ENCODE measurements around the gene PPP1CB.
A peak's percentile ranks its signal among the peaks of the same experiment; 100 is the strongest.
"Not testable (repeated sequence)": the region's sequence is repeated elsewhere in the genome, so short reads cannot be mapped to it uniquely, and the experiment has no call there.

Gene PPP1CB

DNA sequence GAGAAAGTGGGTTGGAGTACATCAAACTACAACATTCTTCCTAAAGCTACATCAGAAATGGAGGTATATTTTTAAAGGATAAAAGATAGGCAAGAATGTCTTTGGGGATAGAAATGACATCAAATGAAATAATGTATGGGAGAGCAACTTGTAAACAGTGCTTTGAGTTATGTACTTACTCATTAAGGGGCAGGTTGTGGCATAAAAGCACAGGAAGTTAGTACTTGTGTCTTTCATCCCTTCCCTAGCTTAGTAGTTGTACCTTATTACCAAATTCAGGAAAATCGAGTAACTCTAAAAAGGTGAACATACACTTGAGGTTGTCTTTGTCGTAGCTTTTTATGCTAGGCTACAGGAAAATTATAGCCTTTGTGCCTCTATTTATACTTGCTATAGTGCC is 28.9 kb downstream of the PPP1CB start:
- DNase-seq = no peak

DNA sequence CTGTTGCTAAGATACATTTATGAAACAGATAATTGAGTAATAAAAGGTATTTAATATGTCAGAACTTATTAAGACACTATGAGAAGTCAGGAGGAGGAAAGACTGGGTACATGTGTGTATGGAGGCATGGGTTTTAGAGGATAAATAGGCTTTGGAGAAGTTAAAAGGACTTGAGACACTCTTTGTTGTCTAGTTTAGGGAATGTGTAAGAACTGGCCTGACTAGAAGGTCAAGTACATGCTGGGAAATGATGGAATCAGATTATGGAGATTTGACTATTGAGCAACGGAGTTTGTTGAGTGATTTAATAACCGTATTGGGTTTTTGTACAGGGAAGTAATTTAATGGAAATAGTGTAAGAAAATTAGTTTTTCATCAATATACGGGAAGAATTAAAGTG is 30.8 kb downstream of the PPP1CB start:
- DNase-seq = no peak

DNA sequence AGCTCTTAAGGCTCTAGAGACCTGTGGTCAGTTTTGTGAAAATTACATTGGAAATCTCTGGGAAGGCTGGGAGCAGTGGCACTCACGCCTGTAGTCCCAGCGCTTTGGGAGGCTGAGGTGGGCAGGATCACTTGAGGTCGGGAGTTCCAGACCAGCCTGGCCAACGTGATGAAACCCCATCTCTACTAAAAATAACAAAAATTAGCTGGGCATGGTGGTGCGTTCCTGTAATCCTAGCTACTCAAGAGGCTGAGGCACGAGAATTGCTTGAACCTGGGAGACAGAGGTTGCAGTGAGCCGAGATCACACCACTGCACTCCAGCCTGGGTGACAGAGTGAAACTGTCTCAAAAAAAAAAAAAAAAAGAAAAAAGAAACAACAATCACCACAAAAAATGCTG is 32.9 kb downstream of the PPP1CB start:
- not testable (repeated sequence) for DNase-seq

DNA sequence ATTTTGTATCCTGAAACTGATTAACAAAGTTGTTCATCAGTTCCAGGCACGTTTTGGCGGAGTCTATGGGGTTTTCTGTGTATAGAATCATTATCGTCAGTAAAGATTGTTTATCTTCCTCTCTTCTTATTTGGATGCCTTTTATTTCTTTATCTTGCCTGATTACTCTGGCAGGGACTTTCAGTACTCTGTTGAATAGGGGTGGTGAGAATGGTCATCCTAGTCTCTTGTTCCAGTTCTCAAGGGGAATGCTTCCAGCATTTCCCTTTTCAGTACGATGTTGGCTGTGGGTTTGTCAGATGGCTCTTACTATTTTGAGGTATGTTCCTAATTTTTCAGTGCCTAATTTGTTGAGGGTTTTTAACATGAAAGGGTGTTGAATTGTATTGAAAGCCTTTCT is 45.0 kb downstream of the PPP1CB start:
- DNase-seq = no peak

DNA sequence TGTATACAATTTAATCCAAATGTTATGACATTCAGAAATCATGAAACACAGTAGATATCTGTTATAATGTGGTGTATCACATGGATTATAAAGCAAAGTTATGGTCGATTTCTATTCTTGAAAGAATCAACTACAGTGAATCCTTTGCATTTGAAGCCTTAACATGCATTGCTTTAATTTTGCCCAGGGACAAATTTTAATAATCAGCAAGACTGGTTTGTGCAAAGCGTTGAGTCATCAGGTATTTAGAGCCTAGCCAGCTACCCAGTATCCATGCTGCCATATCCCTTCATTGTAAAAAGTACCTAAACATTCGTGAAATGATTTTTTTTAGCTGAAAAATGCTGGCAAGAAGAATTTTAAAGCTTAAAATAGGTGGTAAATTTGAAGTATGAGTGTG is 50.1 kb downstream of the PPP1CB start:
- no peak for DNase-seq

DNA sequence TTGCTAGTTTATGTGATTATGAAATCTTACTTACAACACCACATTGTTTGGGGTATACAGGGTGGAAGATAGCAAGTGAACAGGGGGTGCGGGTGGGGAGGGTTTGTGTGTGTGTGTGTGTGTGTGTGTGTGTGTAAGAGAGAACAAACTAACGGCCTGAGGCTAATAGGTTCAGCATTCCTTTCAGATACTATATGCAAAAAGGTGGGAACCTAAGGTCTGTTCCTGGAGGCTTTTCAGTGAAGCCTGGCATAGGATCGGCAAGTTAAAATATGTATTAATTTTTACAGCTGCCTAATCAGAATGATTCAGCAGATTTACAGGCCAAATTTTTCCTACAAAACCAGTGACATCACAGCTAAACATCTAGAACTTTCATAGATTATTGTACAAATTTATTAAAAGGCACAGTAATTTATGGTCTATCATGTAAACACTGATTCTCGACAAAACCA is 51.4 kb downstream of the PPP1CB start:
- no peak for DNase-seq

DNA sequence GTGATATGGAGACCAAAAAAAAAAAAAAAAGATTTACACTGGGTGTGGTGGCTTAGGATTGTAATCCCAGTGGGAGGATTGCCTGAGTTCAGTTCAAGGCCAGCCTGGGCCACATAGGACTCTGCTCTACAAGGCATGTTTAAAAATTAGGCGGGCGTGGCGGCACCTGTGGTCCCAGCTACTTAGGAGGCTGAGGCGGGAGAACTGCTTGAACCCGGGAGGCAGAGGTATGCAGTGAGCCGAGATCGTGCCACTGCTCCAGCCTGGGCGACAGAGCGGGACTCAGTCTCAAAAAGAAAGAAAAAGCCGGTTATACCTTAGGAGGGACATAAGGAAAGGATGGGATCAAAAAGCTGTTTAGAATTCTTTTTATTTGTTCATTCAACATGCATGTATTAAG is 58.3 kb downstream of the PPP1CB start:
- DNase-seq = no peak

DNA sequence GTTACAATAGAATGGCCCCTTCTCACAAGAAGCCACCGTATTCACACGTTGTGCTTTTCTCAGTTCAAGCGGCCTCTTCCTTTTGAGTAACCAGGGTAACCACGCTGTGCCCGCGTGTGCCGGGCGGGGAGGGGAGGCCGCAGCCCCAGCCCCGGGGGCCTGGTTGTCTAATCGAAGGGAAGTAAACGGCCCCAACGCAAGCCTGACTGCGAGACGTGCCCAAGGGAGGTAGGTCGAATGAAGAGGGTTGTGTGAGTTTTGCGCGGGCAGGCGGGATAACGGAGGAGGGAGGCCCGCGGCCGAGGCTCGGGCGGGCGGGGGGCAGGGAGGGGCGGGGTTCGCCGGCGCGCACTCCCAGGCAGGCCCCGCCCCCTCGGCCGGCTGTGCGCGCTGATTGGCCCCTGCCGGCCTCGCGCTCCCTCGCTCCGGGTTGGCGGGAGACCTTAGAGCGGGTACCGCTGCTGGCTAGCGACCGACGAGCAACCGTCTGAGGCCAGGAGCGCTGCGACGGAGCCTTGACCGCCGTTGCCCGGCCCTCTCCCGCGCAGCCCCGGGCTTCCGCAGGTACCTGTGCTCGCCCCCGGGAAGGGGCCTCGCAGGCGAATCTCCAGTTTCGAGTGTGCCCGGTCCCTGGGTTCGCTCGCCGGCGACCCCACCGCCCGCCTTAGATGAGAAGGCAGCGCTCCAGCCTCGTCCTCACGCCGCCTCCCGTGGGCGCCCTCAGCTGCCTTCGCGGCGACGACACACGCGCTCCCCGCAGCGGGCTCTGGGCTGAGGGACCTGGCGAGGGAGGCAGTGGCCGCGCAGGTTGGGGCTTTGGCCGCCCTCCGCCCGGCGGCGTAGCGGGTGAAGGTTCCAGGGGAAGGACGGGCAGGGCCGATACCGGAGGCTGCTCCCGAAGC is 59.0 kb downstream of the PPP1CB start, which contains the start of gene SPDYA:
TSS of gene SPDYA (plus strand) at position 451 of the 902 bp plus-strand sequence. CDS start 5,181 bp downstream, outside the sequence.
- no peak for DNase-seq

DNA sequence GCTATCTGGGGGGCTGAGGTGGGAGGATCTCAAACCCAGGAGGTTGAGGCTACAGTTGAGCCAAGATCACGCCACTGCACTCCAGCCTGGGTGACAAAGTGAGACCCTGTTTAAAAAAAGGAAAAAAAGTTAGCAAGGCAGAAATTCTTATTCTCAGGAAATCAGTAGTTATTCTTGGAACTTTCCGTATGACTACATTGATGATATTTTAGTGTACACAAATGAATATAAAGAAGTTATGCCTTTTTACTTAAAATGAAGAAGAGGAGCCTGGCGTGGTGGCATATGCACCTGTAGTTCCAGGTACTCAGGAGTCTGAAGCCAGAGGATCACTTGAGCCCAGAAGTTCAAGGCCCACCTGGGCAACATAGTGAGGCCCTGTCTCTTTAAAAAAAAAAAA is 66.4 kb downstream of the PPP1CB start:
- no peak for DNase-seq

DNA sequence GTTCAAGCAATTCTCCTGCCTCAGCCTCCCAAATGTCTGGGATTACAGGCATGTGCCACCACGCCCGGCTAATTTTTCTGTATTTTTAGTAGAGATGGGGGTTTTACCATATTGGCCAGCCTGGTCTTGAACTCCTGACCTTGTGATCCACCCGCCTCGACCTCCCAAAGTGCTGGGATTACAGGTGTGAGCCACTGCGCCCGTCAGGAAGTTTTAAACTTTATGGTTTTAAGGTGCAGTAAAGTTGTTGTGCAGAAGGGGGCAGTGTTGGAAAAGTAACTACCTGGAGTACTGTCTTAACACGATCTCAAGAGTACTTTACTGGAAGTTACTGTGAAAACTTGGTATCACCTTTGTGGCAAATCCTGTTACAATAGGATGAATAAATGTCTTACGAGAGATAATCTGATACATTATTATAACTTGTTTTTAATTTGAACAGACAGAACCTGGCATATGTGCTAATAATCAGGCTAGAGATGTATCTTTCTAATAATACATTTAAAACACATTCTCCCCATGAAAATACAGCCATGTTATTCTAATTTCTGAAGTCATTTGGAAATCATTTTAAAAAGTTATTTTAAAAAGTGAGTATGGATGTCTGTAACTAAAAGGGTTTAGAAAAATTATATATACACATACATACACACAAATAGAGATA is 69.8 kb downstream of the PPP1CB start:
- DNase-seq = peak; percentile 18

DNA sequence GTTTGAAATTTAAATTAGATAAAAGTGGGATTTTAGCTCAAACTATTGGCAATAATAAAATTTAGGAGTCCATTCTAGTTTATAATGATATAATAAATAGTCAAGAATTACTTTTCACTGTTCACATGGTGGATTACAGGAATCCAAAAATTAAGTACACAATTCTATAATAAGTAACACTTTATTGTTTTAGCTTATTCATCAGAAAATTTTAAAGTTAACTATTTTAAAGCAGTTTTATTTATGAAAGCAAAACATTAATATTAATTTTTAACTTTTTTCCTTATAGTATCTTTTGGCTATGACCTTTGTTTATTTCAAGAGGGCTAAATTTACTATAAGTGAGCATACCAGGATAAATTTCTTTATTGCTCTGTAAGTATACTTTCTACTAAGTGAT is 70.4 kb downstream of the PPP1CB start:
- no peak for DNase-seq

DNA sequence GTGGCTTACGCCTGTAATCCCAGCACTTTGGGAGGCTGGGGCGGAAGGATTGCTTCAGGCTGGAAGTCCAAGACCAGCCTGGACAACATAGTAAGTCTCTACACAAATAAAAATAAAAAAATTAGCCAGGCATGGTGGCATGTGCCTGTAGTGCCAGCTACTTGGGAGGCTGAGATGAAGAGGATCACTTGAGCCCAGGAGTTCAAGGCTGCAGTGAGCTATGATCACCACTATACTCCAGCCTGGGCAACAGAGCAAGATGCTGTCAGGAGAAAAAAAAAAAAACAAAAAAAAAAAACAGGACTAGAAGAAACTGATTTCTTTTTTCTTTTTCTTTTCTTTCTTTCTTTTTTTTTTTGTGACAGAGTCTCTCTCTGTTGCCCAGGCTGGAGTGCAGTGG is 72.6 kb downstream of the PPP1CB start:
- DNase-seq = no peak

DNA sequence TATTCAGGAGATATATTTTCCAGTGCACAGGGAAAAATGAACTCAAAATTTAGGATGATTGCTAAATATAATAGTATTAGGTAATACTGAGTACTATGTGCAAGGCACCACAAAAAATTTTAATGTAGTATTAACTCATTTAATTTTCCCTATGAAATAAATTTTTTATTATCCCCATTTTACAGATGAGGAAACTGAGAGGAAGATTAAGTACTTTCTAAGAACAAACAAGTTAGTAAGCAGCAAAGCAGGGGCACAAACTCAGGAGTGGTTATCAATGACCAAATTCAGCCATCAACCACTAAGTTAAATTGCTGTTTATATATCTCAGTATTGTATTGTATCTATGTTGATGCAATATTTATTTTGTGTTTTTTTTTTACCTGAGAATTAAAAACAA is 73.2 kb downstream of the PPP1CB start:
- DNase-seq = no peak

DNA sequence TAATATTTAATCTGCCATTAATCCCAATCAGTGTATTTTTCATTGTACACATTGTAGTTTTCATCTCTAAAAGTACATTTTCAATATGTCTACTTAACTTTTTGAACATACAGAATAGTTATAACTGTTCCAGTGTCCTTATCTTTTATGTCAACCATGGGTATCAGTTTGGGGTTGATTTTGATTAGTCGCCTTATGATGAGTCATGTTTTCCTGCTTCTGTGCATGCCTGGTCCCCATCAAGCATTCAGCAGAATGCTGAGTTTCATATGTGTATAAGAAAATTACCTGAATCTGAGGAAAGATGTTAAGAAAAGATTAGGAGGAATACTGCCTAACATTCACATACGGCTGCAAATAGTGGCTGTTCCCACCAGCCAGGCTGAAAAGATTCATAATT is 76.8 kb downstream of the PPP1CB start:
- DNase-seq = no peak

DNA sequence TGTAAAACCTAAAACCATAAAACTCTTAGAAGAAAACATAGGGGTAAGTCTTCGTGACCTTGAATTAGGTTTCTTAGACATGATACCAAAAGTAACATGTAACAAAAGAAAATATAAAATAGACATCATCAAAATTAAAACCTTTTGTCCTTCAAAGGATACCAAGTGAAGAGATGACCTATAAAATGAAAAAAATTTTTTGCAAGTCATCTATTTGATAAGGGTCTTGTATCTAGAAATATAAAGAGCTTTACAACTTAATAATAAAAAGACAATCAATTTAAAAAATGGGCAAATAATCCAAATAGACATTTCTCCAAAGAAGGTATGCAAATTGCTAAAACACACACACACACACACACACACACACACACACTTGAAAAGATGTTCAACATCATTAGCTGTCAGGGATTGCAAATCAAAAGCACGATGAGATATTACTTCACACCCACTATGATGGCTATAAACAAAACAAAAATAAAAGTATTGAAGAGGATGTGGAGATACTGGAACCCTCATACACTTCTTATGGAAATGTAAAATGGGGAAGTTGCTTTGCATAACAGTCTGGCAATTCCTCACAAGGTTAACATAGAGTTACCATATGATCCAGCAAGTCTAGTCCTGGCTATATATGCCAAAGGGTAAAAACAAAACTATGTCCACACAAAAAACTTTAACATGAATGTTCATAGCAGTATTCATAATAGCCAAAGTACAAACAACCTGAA is 82.3 kb downstream of the PPP1CB start:
- no peak for DNase-seq

DNA sequence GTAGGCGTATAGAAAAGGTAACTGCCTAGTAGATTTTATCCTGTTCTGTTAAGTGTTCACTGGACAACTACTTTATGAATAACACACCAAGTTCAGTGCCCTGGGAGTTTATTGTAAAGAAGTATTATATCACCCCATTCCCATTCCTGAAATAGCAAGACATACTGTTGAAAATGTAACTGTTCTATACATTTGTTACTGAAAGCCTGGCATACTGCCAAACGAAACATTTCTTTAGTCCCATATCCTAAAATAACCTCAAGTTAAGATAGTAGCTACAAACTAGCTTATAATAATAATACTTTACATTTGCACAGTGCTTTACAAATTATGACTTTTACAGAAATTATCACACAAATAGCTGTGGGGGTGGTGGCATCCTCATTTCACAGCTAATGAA is 84.2 kb downstream of the PPP1CB start:
- DNase-seq = no peak

DNA sequence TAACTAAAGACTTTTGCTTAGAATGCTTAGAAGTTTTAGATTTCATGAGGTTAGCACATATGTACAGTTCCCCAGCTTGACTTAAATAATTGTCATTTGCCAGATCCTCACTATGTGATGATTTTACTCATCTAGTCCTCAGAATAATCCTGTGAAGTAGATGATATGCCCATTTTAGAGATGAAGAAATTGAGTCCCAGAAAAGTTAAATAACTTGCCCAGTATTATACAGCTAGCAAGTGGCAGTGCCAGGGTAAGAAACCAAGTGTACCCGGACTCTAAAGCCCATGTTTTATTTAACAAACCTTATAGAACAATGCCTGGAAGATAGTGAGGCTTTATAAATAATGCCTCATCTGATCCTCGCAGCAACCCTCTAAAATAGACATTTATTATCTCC is 87.3 kb downstream of the PPP1CB start:
- no peak for DNase-seq

DNA sequence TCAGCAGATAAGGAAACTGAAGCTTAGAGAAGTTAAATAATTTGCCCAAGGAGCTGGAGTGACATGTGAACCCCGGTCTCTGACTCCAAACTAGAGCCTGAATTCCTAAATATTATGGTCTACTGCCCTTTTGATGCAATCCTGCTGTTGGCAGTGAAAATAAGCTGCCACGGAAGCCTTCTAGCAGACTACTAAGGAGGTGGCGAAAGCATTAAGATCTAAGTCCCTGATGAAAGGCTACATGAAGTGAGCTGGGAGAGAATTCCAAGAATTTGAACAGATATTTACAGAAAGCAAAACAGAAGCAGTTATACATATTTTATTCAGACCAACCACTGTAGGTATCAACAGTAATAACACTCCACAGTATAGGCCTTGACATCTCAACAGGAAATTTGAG is 90.4 kb downstream of the PPP1CB start:
- DNase-seq = no peak
